ENCODE results near the gene FRAT2. TPM values are rescaled to one million over a fixed set of nuclear protein-coding genes. Genes with fewer than 3 reads are reported as not detected.

FRAT2 gene
- total RNA-seq, 4 donors from 2014 or later = 18.7 to 27.8 (median 19.6) TPM

DNA sequence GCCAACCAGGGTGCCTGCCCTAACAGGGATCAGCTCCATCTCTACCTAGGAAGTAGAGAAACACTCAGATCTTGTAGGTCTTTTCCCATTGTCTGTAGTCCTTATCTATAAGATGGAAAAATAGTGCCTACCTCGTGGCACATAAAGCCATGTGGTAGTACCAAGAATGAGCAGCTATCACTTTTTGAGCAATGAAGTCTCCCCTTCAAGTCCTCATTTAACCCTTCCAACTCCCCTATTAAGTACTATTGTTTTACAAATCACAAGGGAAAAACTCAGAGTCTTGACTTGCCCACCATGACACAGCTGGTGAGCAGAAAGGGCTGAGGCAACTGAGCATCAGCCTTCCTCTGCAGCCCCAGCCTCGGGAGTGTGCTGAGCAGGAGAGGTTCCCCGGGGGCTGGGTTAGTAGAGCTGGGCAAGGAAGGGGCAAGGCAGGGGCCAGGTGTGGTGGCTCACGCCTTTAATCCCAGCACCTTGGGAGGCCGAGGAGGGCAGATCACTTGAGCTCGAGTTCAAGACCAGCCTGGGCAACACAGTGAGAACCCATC, 3.3 kb downstream of the FRAT2 start:
- peaks cover 4 to 20% (median 11%) of the 10 kb centered on the region in 4 donors for H3K36me3 ChIP-seq
- 75% methylated on average over 5 of the region's 6 CpGs for WGBS
- TF ChIP-seq, protein P1, sequence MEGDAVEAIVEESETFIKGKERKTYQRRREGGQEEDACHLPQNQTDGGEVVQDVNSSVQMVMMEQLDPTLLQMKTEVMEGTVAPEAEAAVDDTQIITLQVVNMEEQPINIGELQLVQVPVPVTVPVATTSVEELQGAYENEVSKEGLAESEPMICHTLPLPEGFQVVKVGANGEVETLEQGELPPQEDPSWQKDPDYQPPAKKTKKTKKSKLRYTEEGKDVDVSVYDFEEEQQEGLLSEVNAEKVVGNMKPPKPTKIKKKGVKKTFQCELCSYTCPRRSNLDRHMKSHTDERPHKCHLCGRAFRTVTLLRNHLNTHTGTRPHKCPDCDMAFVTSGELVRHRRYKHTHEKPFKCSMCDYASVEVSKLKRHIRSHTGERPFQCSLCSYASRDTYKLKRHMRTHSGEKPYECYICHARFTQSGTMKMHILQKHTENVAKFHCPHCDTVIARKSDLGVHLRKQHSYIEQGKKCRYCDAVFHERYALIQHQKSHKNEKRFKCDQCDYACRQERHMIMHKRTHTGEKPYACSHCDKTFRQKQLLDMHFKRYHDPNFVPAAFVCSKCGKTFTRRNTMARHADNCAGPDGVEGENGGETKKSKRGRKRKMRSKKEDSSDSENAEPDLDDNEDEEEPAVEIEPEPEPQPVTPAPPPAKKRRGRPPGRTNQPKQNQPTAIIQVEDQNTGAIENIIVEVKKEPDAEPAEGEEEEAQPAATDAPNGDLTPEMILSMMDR (IDR thresholded peaks at IDR 0.05) = no peak
- no peak for TF ChIP-seq POLR2AphosphoS5 (IDR thresholded peaks at IDR 0.05)
- peak overlapping the region; percentile 77 to 91 (median 84) for H3K4me3 ChIP-seq
- H3K4me1 ChIP-seq = peaks cover 32 to 64% (median 57%) of the 10 kb centered on the region in 4 donors
- peak overlapping the region in 3 of 4 donors; percentile 83 to 97 (median 91) for H3K27ac ChIP-seq (replicated peaks in 1 of 4)
- no peak for DNase-seq (ENCODE audit: extremely low spot score)
- intact Hi-C loops (cut with DNase I) = loop anchor here (5.0 kb wide), 1 partner anchor 39 kb away; the partner anchor contains the start of gene ARHGAP19
- no peaks in the 10 kb centered on the region for H3K9me3 ChIP-seq
- H3K27me3 ChIP-seq = no peaks in the 10 kb centered on the region

DNA sequence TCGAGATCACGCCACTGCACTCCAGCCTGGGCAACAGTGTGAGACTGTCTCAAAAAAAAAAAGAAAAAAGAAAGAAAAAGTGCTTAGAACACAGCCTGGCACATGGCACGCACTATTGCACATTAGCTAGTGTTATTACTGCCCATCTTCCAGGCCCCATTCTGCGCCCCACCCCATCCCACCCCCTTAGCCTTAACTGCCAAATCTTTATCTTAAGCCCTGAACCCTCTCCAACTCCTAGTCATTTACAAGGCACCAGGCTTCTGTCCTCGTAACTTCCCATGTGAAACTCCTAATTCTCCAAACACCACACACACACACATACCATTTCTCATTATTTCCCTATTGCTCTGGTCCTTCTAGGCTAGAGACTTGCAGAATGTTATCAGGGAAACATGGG, 4.8 kb downstream of the FRAT2 start:
- DNase-seq (ENCODE audit: extremely low spot score) = no peak
- H3K9me3 ChIP-seq = no peaks in the 10 kb centered on the region
- TF ChIP-seq POLR2AphosphoS5 (IDR thresholded peaks at IDR 0.05) = no peak
- TF ChIP-seq EP300 (IDR thresholded peaks at IDR 0.05) = no peak
- no peak for TF ChIP-seq POLR2A (IDR thresholded peaks at IDR 0.05; ENCODE audit: low read depth)
- TF ChIP-seq, protein P1 (IDR thresholded peaks at IDR 0.05) = no peak
- H3K27ac ChIP-seq (replicated peaks in 1 of 4) = no peak overlapping the region
- WGBS = 92% methylated on average over 5 of the region's 5 CpGs
- H3K4me1 ChIP-seq = peaks cover 23 to 52% (median 44%) of the 10 kb centered on the region in 4 donors
- H3K36me3 ChIP-seq = peaks cover 4 to 20% (median 11%) of the 10 kb centered on the region in 4 donors
- intact Hi-C loops (cut with DNase I) = loop anchor here (5.0 kb wide), 1 partner anchor 37 kb away; the partner anchor contains the start of gene ARHGAP19
- H3K4me3 ChIP-seq = no peak overlapping the region
- H3K27me3 ChIP-seq = no peaks in the 10 kb centered on the region

DNA sequence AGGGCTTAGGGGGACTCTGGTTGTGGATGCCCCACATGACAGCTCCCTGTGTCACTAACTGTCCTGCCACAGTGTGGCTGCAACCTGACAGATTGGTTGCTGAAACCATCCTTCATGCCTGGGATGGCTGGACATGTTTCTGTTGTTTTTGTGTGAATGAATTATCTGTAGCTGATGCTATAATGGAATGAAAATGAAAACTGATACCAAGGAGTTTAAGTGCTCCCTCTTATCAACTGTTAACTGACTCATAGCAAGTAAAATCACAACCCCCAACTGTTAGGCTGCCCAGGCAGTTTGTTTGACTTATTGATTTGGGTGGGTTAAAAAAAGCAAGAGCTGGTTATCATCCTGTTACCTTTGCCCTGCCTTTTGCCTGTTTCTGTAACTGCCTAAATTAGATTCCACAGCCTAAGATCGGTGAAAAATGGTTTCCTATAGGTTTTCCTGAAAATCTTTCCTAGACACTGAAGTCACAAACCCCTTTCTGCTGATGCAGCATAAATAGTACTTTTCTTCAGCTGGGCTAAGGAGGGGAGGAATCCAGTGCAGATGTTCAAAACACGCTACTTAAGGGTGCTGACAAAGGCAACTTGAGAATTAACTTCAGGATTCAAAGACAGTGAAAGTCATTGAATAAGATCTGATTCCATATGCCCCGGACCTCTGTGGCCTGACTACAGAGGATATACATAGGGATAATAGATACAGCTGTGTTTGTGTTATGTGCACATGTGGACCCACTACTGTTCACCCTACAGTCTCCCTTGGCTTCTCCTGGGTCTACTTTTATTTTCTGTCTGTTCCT, 5.7 kb downstream of the FRAT2 start:
- Histone ChIP-seq H3K27ac (replicated peaks in 1 of 4) (no peak overlapping the region), H3K27me3 (no peaks in the 10 kb centered on the region), H3K36me3 (peaks cover 4 to 20% (median 11%) of the 10 kb centered on the region in 4 donors), H3K4me3 (no peak overlapping the region), H3K4me1 (peaks cover 23 to 52% (median 44%) of the 10 kb centered on the region in 4 donors), H3K9me3 (no peaks in the 10 kb centered on the region)
- 77% methylated on average over 3 of the region's 3 CpGs for WGBS
- intact Hi-C loops (cut with DNase I) = no loop called here
- DNase-seq (ENCODE audit: extremely low spot score) = no peak
- TF ChIP-seq EP300 (IDR thresholded peaks at IDR 0.05) (no peak), POLR2A (IDR thresholded peaks at IDR 0.05; ENCODE audit: low read depth) (no peak), POLR2AphosphoS5 (IDR thresholded peaks at IDR 0.05) (no peak)
- TF ChIP-seq, protein P1 (IDR thresholded peaks at IDR 0.05) = no peak

DNA sequence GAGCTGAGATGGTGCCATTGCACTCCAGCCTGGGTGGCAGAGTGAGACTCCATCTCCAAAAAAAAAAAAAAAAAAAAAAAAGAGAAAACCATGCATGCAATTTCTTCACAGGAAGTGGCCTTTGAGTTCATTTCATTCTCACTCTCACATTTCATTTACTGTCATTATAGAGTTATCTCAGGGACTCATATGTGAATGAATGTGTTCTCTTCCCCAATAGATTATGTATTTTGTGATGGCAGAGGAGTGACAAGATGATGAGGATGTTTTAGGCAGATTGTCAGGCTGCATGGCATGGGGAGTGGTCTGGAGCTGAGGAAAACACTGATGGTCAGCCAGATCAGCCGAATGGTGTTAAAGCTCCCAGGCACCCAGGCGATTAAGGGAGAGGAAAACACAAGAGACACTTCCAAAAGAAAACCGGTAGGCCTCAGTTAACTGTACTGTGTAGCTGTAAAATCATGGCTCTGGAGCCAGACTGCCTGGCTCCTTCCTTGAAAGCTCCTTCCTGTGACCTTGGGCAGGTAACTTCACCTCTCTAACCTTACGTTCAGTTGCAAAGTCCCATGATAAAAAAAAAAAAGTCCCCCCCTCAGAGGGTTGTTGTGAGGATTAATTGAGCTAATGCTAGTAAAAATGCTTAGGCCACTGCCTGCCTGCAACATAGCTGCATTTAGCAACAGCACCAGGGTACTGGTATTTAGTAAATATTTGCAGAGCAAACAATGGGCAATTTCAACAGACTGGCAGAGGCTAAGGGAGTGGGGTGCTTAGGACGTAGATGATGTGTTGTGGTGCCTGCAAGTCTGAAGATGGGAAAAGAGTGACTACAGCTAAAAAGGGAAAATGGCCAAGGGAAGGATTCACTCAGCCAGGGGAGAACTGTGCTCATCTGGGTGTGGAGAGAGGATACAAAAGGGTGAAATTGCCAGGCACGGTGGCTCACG, 6.9 kb downstream of the FRAT2 start:
- WGBS = 84% methylated on average over 7 of the region's 7 CpGs
- no peaks in the 10 kb centered on the region for H3K9me3 ChIP-seq
- DNase-seq (ENCODE audit: extremely low spot score) = no peak
- intact Hi-C loops (cut with DNase I) = no loop called here
- H3K27ac ChIP-seq (replicated peaks in 1 of 4) = no peak overlapping the region
- H3K4me1 ChIP-seq = peaks cover 23 to 41% (median 35%) of the 10 kb centered on the region in 4 donors
- H3K4me3 ChIP-seq = no peak overlapping the region
- peaks cover 4 to 20% (median 11%) of the 10 kb centered on the region in 4 donors for H3K36me3 ChIP-seq
- TF ChIP-seq, protein P1 (IDR thresholded peaks at IDR 0.05) = no peak
- TF ChIP-seq POLR2A (IDR thresholded peaks at IDR 0.05; ENCODE audit: low read depth) (no peak), EP300 (IDR thresholded peaks at IDR 0.05) (no peak), POLR2AphosphoS5 (IDR thresholded peaks at IDR 0.05) (no peak)
- H3K27me3 ChIP-seq = no peaks in the 10 kb centered on the region

Measured in esophagus muscularis mucosa (tissue), 4 donors.